ENCODE measurements around the gene MDM1.

Gene MDM1

DNA sequence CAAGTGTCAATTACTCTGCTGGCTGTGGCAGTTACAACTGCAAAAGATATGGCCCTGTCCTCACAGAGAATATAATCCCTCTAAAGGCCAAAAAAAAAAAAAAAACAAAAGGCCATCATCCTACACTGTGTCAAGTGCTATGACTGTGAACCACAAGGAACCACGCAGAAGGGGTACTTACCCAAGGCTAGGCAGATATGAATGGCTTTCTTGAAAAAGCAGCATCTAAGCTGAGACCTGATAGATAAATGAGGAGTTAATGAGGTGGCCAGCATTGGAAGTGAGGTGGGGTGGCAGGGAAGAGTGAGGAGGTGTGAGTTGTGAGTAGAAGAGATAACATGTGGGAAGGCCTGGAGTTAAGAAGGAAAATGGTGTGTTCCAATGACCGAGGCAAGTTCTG, 62.4 kb downstream of the MDM1 start:
- DNase-seq, result no peak

DNA sequence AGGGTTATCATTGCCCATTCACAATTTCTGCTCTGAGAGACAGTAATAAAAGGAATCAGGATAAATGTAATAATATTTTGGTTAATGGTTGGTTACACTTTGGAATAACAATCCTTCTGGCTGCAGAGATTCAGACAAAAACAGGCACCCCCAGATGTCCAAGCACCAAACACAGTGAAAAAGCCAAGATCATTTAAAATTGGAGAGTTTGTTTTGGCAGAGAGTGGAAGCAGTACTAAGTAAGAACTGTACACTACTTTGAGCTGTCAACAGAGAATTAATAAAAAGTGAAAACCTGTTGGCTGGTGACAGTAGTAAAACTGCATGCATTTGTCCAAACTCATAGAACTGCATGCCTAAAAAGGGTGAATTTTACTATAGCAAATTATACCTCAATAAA, 63.2 kb downstream of the MDM1 start:
- DNase-seq, result no peak

DNA sequence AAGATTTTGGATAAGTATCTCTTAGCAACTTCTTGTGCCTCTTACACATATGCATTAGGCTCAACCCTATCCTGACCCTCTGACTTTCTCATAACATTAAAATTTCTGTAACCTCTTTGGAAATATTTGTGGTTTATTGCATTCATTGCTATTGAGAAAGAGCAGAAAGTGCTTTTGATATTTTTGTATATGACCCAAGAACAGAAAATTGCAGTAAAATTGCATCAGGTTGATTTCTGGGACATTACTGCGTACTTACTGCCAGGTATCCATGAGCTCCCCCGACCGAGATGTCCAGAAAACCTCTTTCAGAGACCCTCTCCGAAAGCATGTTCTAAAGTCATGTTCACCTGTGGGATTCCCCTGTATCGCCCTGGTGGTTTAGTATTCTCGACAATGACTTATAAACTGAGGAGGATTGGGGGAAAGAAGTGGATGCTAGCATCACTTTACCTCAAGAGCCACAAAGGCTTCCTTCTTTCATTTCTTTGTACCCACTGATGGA, 64.2 kb downstream of the MDM1 start:
- DNase-seq, result peak; percentile 68

DNA sequence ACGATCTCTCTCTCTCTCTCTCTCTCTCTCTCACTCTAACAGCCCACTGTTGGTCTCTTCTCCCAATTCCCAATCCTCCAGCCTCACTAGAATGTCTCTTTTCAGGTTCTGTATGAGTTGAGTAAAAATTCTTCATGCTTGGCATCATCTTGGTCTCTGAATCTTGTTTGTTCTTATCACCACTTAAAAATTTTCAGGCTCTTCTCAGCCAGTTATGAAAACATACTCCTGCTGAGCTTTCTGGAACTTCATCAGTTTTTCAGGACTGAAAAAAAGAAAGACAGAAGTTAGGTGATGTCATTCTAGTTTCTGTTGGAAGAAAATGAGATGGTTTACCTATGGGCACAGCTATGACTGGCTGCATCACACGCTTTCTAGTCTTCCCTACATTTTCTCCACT, 67.3 kb downstream of the MDM1 start:
- no peak for DNase-seq

- peak; percentile 69 for DNase-seq
Measured at GRCh38 chr12:68264158-68264855, 67.9 kb downstream of the MDM1 start.

- no peak for DNase-seq
Measured at GRCh38 chr12:68263366-68263765, 68.8 kb downstream of the MDM1 start.

DNA sequence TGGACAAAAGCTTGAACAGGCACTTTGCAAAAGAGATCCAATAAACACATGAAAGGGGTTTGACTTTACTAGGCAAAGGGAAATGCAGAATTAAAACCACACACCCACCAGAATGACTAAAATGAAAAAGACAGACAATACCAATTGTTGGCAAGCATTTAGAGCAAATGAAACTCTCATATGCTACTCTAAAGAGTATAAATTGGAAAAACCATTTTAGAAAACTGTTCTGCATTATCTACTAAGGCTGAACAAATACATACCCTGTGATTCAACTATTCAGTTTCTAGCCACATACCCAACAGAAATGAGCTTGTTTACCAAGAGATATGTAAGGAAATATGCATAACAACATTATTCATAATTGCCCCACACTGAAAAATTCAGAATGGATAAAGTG, 70.3 kb downstream of the MDM1 start:
- no peak for DNase-seq

DNA sequence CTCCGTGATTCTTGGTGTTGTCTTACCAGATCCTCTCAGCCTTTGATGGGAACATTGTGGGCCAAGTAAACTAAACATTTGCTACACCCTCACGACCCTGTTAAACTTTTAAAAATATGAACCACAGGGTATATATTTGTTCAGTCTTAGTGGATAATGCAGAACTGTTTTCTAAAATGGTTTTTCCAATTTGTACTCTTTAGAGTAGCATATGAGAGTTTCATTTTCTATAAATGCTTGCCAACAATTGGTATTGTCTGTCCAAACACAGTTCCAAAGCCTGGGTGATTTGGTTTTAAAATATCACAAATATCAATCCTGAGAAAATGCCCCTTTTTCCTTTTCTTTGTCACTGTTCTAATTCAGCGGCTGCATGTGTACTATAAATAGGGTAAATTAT, 72.0 kb downstream of the MDM1 start:
- DNase-seq, result no peak

- DNase-seq, result no peak
Measured at GRCh38 chr12:68259318-68259940, 72.7 kb downstream of the MDM1 start.

- no peak for DNase-seq
Measured at GRCh38 chr12:68253504-68253903, 78.7 kb downstream of the MDM1 start, which contains the start of gene IL22. IL22 (minus strand) TSS chr12:68253604; CDS start chr12:68253448, 156 bp downstream.

DNA sequence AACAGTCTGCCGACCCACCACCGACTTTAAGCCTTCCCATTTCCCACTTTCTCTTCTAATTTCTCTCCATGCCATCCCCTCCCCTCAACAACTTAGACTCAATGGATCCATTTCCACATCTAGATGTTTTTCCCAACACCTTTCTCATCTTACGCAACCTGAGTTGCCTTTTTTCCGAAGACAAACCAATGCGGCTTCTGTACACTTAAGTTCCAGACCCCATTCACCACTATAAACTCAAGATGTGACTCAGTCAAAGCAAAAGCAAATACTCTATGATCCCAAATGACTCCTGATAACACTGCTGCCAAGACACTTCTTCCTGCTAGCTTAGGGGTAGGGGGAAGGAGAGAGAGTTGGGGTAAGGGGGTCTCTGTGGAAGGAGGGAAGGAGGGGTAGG, 80.1 kb downstream of the MDM1 start:
- DNase-seq, result no peak

- no peak for DNase-seq
Measured at GRCh38 chr12:68250454-68250853, 81.7 kb downstream of the MDM1 start.

DNA sequence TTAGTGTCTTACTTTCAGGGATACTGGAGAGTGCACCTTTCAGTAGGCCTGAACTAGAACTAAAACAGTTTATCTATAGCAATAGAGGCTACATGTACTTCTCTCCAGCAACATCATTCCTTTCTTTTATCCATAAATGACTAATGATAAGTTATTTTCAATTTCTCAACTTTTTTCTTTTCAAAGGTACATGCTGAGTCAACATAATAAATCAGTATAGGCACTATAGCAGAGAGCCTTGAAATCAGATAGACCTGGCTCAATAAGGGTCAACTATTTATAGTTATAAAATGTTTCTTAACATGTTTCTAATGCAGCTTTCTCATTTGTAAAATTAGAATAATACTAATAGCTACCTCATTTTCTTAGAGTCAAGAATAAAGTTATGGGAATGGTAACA, 84.4 kb downstream of the MDM1 start:
- DNase-seq, result no peak

DNA sequence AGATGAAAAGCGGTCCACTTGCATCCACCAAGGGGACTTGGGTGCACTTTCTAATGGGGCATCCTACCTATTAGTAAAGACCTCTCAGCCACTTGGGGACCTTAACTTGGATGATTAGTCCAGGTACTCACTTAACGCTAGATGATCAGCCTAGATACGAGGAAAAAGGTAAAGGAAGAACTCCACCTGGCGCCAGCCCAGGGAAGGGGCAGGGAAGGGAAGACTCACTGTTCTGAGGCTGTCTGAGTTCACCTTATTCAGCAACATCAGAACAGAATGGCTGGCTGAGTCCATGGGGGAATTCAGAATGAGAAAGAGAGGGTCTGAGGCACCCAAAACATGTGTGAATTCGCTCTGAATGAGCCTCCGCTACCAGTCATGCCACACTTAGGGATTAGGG, 85.8 kb downstream of the MDM1 start:
- DNase-seq, result no peak

DNA sequence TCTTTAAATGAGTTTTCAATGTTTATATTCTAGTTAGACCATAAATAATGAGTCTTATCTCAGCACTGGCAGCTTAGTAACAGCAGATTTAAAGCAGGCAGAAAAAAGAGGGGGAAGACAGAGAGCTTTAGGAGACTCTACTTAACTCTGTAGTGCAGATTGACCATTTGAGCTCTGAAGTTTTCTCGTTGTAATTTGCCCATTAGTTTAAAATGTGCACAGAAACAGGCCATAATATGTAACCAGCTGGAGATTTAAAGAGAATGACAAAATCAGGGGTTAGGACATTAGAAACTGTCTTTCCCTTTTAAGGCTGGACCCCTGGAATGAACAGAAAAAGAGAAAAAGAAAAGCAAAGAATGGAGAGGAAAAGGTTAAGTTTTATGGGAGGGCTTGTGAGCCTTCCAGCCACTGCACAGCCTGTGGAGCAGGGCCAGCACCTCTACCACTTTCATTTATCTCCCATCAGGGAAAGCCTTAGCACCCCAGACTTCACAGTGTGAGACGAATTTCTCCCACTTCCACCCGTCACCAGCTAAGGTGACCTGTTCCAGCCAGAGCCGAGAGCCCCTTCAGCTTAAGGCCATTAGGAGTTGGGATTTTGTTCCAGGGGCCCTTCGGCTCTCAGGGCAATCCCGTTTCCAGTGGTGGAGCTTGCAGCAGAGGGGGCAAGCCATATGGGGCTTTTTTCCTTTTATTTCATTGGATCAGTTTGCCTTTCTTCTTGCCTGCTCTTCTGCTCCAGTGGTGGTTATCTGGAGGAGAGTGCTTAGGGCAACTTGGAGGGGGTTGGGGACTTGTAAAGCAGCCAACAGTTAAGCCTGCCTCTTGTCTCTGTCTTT, 86.8 kb downstream of the MDM1 start:
- no peak for DNase-seq

All from inflammatory macrophage treated with lipopolysaccharide for 4 hours (primary cell).